A549 treated with RU486 at 1 μM for 4 hours (cell line): ENCODE results near the gene SERTAD3. TPM values are rescaled to one million over a fixed set of nuclear protein-coding genes. Genes with fewer than 3 reads are reported as not detected.

ENCODE experiments used
- total RNA-seq: library from RNA; stranded (reverse); fragments of 200-300 nt; extraction: Qiagen RNA extraction; gene quantifications from 5 replicates; pipeline ENCODE4 v1.2.3, GENCODE V29; 2022; ENCODE audit warnings: low read depth

The SERTAD3 gene
- total RNA-seq = 37.9 to 45.3 TPM (median 38.7 TPM) in 5 replicates

DNA sequence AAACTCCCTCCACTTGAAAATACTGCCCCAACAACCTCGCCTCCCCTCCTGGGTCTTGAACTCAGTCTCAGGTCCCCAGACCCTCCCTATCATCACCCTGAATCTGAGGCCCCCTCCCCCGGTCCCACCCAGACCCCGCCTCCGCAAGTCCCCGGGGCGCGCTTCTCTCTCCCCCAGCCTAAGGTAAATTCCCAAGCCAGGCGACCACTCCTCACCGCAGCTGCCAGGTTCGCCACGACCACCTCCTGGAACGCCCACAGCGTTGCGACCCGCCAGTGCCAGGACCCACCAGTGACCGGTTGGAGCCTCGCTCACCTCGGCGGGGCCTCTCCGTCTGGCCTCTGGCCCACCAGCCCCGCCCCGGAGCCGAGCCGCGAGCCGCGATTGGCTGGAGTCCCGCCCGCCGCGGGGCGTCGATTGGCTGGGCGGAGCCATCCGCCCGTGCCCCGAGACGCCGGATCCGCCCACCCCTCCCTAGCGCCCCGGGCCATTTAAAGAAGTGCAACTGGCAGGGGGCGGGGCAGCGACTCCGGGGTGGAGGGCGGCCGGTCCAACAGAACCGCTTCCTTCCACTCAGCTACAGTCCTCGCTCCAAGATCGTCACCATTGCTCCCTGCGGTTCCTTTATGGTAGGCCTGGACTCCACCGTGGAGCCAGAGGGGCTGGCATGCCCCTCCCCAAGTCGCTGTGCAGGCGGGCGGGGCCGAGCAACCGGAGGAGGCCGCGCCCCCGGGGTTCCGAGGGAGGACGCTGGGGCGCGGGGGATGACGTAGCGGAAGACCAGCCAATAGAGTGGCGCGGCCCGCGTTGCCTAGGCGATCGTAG lies at the start of gene SERTAD3:
SERTAD3 (minus strand) TSS at position 336 of the 825 bp plus-strand sequence. CDS start 2,255 bp downstream, outside the sequence.

DNA sequence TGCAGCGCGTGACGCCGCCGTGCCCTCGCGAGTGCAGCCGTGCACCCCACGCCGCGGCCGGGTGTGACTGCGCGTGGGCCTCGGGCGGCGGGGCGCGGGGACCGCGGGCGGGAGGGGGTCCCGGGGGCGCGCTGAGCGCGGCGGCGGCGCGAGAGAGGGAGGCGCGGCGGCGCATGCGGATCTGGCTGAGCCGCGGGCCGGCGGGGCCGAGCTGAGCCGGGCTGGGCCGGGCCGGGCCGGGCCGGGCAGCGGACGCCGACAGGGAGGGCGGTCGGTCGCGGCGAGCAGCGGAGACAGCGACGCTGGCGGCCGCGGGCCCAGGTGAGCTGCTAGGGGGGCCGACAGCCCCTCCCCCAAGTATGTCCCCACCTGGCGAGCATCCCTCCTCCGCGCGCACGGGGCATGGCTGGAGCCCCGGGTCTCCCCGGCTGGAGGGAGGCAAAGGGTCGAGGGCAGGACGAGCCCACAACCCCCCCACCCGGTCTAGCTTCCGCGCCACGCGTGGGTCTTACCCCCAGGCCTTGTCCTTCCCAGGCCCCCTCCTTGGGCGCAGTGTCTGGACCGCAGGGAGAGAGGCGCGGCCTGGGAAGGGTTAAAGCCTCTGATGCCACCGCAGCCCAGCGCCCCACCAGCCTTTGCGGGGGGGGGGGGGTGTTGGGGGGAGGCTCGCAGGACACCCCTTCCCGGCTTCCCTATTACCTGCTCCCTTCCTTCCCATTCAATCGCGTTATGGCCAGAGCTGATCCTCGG lies 23.0 kb upstream of the SERTAD3 start, which contains the start of gene SPTBN4:
SPTBN4 (plus strand) TSS at position 17 of the 750 bp plus-strand sequence. CDS start 5,621 bp downstream, outside the sequence.

GRCh38 chr19:40465557-40466218 lies 21.6 kb upstream of the SERTAD3 start, which contains the start of gene BLVRB:
Gene BLVRB (minus strand): TSS chr19:40465745. CDS start chr19:40465688, 57 bp downstream.

DNA sequence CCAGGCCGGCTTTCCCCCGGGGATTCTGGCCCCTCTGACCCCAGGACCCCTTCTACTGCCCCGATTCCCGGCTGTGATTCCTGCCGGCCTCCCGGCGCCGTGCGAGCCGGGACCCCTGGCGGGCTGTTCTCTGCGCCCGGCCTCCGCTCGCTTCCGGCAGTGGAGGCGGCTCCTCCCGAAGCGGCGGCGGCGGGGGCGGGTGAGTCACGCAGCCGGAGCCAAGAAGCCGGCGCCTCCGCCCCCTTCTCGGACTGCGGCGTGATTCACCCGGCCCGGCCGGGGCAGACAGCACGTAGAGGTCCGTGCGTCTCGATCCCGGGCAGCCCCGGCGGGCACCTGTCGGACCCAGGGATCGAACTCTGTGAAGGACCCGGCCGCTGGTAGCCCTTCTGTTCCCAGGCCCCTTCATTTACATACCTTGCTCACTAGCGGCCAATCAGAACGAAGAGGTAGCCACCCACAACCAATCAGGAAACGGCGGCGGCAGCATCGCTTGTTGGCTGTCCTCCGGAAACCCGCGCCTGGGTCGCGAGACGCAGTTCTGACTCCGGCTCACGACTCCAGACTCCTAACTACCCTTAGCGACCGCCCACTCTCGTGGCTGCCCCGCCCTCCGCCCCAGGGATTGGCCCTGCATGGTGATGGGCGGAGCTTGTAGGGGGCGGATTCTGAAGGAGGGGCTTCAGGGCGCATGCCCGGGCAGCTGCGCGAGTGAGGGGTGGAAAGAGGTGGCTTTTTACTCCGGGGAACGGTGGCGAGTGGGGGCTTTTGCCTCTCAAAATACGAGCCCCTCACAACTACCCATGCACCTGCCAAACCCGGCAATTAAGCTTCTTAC lies 18.5 kb downstream of the SERTAD3 start, which contains the start of gene SERTAD1:
SERTAD1 (minus strand) TSS at position 543 of the 838 bp plus-strand sequence. CDS start 2,446 bp downstream, outside the sequence.

GRCh38 chr19:40413291-40413845 lies 30.8 kb downstream of the SERTAD3 start, which contains the start of gene PRX:
Gene PRX (minus strand): TSS chr19:40413378. CDS start chr19:40407932, 5,446 bp downstream.

Other genes with a start within 250 kb of the SERTAD3 start
- gene TTC9B, start 226.0 kb downstream of the SERTAD3 start, total RNA-seq = 0.14 to 0.81 TPM (median 0.51 TPM) in 5 replicates
- 0.14 to 0.63 TPM (median 0.34 TPM) in 4 of 5 replicates, not detected in the other for gene CCNP, start 217.6 kb downstream of the SERTAD3 start, total RNA-seq
- 119 to 188 TPM (median 159 TPM) in 5 replicates for gene AKT2, start 159.0 kb downstream of the SERTAD3 start, total RNA-seq
- gene C19orf47, start 95.9 kb downstream of the SERTAD3 start, total RNA-seq = 26.1 to 33.2 TPM (median 31.8 TPM) in 5 replicates
- 235 to 282 TPM (median 255 TPM) in 5 replicates for gene PLD3, start 95.6 kb downstream of the SERTAD3 start, total RNA-seq
- 0.15 to 0.32 TPM (median 0.19 TPM) in 5 replicates for gene HIPK4, start 54.2 kb downstream of the SERTAD3 start, total RNA-seq
- 1.2 to 1.7 TPM (median 1.3 TPM) in 5 replicates for gene PRX, start 31.0 kb downstream of the SERTAD3 start, total RNA-seq
- 24.4 to 39.2 TPM (median 32.1 TPM) in 5 replicates for gene SERTAD1, start 18.3 kb downstream of the SERTAD3 start, total RNA-seq
- gene BLVRB, start 21.4 kb upstream of the SERTAD3 start, total RNA-seq = 233 to 340 TPM (median 311 TPM) in 5 replicates
- 0.59 to 1.3 TPM (median 0.90 TPM) in 5 replicates for gene SPTBN4, start 22.7 kb upstream of the SERTAD3 start, total RNA-seq
- gene SHKBP1, start 132.5 kb upstream of the SERTAD3 start, total RNA-seq = 99.0 to 162 TPM (median 140 TPM) in 5 replicates
- 42.6 to 67.2 TPM (median 46.7 TPM) in 5 replicates for gene LTBP4, start 157.0 kb upstream of the SERTAD3 start, total RNA-seq
- 47.2 to 71.5 TPM (median 63.4 TPM) in 5 replicates for gene NUMBL, start 246.3 kb upstream of the SERTAD3 start, total RNA-seq